Kidney (tissue), 14 donors: ENCODE data around the gene KRTAP5-2. TPM values are rescaled to one million over a fixed set of nuclear protein-coding genes. Genes with fewer than 3 reads are reported as not detected.
A peak's percentile ranks its signal among the peaks of the same experiment; 100 is the strongest.

Experiments used
- DNase-seq, 5 donors: peaks; one replicate each; pipeline ENCODE4 v3.0.0-alpha.2; 2013 to 2020
- FAIRE-seq: peaks from 2 replicates; lab custom pipeline; 2012; peaks lifted over from hg19 to GRCh38; lab: Jason Lieb, UNC
- H3K27ac ChIP-seq, 2 donors: one replicate each; pipeline ENCODE4 v1.7.0; 2013; ENCODE audit warnings: low read depth in 2 of 2, low read length in 2 of 2, inconsistent platforms in 1 of 2
- H3K27me3 ChIP-seq: one replicate; pipeline ENCODE4 v1.7.1; 2013; ENCODE audit warnings: low read length, inconsistent platforms; ENCODE audit not compliant: control insufficient read depth, insufficient read depth
- H3K36me3 ChIP-seq, 3 donors: one replicate each; pipeline versions ENCODE4 v1.7.0 to v1.7.1; 2013; ENCODE audit warnings: low read length in 3 of 3, control low read depth in 1 of 3, inconsistent platforms in 1 of 3; ENCODE audit not compliant: insufficient read depth in 3 of 3, control insufficient read depth in 2 of 3
- H3K4me1 ChIP-seq, 3 donors: one replicate each; pipeline versions ENCODE4 v1.7.0 to v1.7.1; 2013; ENCODE audit warnings: low read length in 3 of 3, inconsistent platforms in 1 of 3, low read depth in 1 of 3; ENCODE audit not compliant: control insufficient read depth in 2 of 3, insufficient read depth in 2 of 3
- H3K4me3 ChIP-seq, 3 donors: one replicate each; pipeline versions ENCODE4 v1.7.0 to v1.8.1; 2013; ENCODE audit warnings: low read length in 3 of 3, control low read depth in 1 of 3, inconsistent platforms in 1 of 3
- H3K9ac ChIP-seq, 3 donors: one replicate each; pipeline versions ENCODE4 v1.7.0 to v1.7.1; 2013; ENCODE audit warnings: low read length in 3 of 3, control low read depth in 1 of 3, inconsistent platforms in 1 of 3
- H3K9me3 ChIP-seq, 3 donors: one replicate each; pipeline versions ENCODE4 v1.7.0 to v1.7.1; 2013; ENCODE audit warnings: low read length in 3 of 3, control low read depth in 1 of 3, inconsistent platforms in 1 of 3; ENCODE audit not compliant: control insufficient read depth in 2 of 3, insufficient read depth in 1 of 3
- CTCF ChIP-seq: IDR thresholded peaks from 3 replicates; pipeline ENCODE4 v1.5.1; 2012; ENCODE audit warnings: mild to moderate bottlenecking, moderate library complexity, borderline replicate concordance; ENCODE audit not compliant: insufficient read depth; ENCODE audit errors: extremely low read depth
- intact Hi-C: fragments of 100-400 bp; cut with DNase I; formaldehyde crosslinking; loops from one replicate; pipeline ENCODE4 v1.11.1; 2022
- polyA plus RNA-seq: library from polyadenylated mRNA; stranded (reverse); fragments of 350-450 nt; fragmentation: Illumina TruSeq; extraction: RNeasy Lipid Tissue Mini Kit (QIAGEN cat#74804); gene quantifications from one replicate; pipeline ENCODE4 v1.2.3, GENCODE V29; 2014; ENCODE audit warnings: low read depth, low replicate concordance; ENCODE audit not compliant: insufficient read depth
- total RNA-seq: library from RNA; stranded (reverse); fragmentation: NEBNext Ultra II Directional; extraction: Animal tissue kit (Norgen Biotek cat#: 25700); gene quantifications from one replicate; pipeline ENCODE4 v1.2.1, GENCODE V29; 2021
- donor health status: control.
- donor health status: control.
- donor health status: control.
- donor health status: control.
- donor health status: control.
- donor health status: DM: yes; HTN: yes; CAD: no.
- donor health status: Normal renal cell carcinoma (clear cell type).

Gene KRTAP5-2
- total and polyA plus RNA-seq, 2 donors from 2014 or later, result not detected

DNA sequence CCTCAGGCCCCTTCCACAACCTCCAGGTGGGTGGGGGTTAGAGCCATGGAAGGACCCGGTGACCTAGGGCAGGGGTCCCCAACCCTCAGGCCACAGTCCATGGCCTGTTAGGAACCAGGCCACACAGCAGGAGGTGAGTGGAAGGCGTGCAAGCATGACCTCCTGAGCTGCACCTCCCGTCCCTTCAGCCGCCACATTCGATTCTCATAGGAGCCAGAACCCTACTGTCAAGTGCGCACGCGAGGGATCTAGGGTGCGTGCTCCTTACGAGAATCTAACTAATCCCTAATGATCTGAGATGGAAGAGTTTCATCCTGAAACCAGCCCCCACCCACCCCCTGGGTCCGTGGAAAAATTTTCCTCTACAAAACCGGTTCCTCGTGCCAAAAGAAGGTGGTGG is 27.4 kb upstream of the KRTAP5-2 start:
- Histone ChIP-seq H3K27ac (no peak overlapping the region), H3K4me3 (no peak overlapping the region), H3K27me3 (no peaks in the 10 kb centered on the region), H3K36me3 (no peaks in the 10 kb centered on the region), H3K9ac (no peak overlapping the region), H3K4me1 (no peaks in the 10 kb centered on the region), H3K9me3 (no peaks in the 10 kb centered on the region)
- no peak for TF ChIP-seq CTCF
- DNase-seq (peak in 2 of 5 donors; percentile 39), FAIRE-seq (no peak)
- intact Hi-C loops, result no loop called here

DNA sequence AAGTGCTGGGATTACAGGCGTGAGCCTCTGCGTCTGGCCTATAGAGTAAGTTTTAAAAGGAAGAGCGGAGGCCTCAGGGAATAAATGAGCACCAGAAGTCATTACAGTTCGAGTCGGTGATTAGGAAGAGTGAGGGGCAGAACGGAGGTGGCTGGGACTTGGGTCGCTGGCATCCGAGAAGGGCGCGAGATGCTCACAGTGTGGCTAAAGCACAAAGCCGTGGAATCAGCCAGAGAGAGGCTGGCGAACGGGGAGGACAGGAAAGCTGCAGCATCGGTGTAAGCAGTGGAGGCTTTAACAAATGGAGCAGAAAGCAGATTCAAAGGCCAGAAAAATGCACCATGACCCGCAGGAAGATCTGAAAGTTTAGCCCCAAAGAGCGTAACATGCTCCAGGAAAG is 26.5 kb upstream of the KRTAP5-2 start:
- Histone ChIP-seq H3K27ac (no peak overlapping the region), H3K4me3 (no peak overlapping the region), H3K36me3 (no peaks in the 10 kb centered on the region), H3K27me3 (no peaks in the 10 kb centered on the region), H3K9ac (no peak overlapping the region), H3K4me1 (no peaks in the 10 kb centered on the region), H3K9me3 (no peaks in the 10 kb centered on the region)
- no peak for TF ChIP-seq CTCF
- intact Hi-C loops, result no loop called here
- DNase-seq (peak in 2 of 5 donors; percentile 12 to 38), FAIRE-seq (no peak)

DNA sequence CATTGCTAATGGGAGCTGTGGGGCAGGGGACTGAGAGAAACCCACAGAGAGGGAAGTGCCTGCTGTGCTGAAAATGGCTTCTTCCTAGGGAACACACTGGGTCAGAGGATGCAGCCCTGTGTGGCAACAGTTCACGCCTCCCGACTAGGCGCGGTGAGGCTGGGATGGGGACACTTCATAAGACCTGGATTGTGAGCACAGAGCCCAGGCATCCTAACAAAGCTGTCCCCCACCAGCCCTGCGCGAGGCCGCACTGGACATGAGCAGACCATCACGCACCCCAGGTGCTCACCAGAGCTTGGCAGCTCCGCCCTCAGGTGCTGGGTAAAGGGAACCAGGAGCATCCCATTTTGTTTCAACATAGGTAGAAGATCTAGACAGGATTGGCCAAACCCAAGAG is 25.6 kb upstream of the KRTAP5-2 start:
- FAIRE-seq (no peak), DNase-seq (peak in 2 of 5 donors; percentile 34 to 58)
- Histone ChIP-seq H3K27ac (no peak overlapping the region), H3K4me1 (no peaks in the 10 kb centered on the region), H3K9me3 (no peaks in the 10 kb centered on the region), H3K4me3 (no peak overlapping the region), H3K36me3 (no peaks in the 10 kb centered on the region), H3K9ac (no peak overlapping the region), H3K27me3 (no peaks in the 10 kb centered on the region)
- no peak for TF ChIP-seq CTCF
- intact Hi-C loops, result no loop called here

DNA sequence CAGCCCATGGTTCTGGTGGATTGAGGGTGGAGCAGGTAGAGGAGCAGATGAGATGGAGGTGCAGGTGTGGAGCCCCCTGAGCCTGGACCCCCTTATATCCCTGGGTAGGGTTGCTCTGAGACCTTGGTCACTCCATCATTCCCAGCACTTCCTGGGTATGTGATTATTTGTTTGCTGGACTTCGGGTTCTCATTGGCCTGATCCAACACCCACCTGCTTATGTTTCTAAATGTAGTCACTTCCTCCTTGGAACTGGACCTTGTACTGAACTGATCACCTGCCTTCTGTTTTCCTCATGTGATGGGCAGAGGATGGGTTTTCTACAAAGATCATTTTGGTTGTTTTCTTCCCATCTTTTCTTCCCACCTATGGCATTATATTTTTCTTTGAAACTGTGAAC is 24.0 kb upstream of the KRTAP5-2 start, which contains the start of gene KRTAP5-4:
Gene KRTAP5-4, minus strand, starts transcription at position 53 of the 400 bp plus-strand sequence. Its CDS starts 45 bp downstream, at position 8.
- no peaks in the 10 kb centered on the region for H3K4me1 ChIP-seq

More for the DNA sequence above, 24.0 kb upstream of the KRTAP5-2 start, which contains the start of gene KRTAP5-4:
- no peak for TF ChIP-seq CTCF
- Histone ChIP-seq H3K9me3 (no peaks in the 10 kb centered on the region), H3K9ac (no peak within 1 kb of the TSS), H3K36me3 (no peaks in the 10 kb centered on the region), H3K27ac (no peak within 1 kb of the TSS), H3K4me3 (no peak within 1 kb of the TSS), H3K27me3 (no peaks in the 10 kb centered on the region)
- intact Hi-C loops, result no loop called here
- no peak for FAIRE-seq
- no peak for DNase-seq
